Endometrial microvascular endothelial cells (primary cell): ENCODE results near the gene EPHB1. TPM values are rescaled to one million over a fixed set of nuclear protein-coding genes. Genes with fewer than 3 reads are reported as not detected.

ENCODE experiments used
- in situ Hi-C: cut with HindIII; loops from 2 replicates; pipeline ENCODE4 v1.10.0; 2017; ENCODE audit warnings: low sequenced_read_pairs, low pct_unique_long_range_greater_than_20kb; ENCODE audit errors: inconsistent ontology term
- total RNA-seq: library from RNA; depleted of rRNA; stranded (reverse); fragments of >200 nt; gene quantifications from one replicate; pipeline ENCODE4 v1.2.3, GENCODE V29; 2015; ENCODE audit errors: inconsistent ontology term

EPHB1 gene
- total RNA-seq, 1 donor from 2014 or later, result 0.37 TPM

- in situ Hi-C loops, result no loop called here
Measured at GRCh38 chr3:134836921-134837320, 41.9 kb downstream of the EPHB1 start.

GRCh38 chr3:134838599-134838998 lies 43.5 kb downstream of the EPHB1 start:
- in situ Hi-C loops, result no loop called here

GRCh38 chr3:134839422-134839821 lies 44.4 kb downstream of the EPHB1 start:
- in situ Hi-C loops, result no loop called here

GRCh38 chr3:134839990-134840389 lies 44.9 kb downstream of the EPHB1 start:
- in situ Hi-C loops, result no loop called here

GRCh38 chr3:134840459-134840858 lies 45.4 kb downstream of the EPHB1 start:
- in situ Hi-C loops, result no loop called here

- in situ Hi-C loops, result no loop called here
Measured at GRCh38 chr3:134846084-134846483, 51.0 kb downstream of the EPHB1 start.

- in situ Hi-C loops, result no loop called here
Measured at GRCh38 chr3:134846911-134847317, 51.9 kb downstream of the EPHB1 start.

GRCh38 chr3:134847349-134847748 lies 52.3 kb downstream of the EPHB1 start:
- in situ Hi-C loops, result no loop called here

GRCh38 chr3:134849561-134849960 lies 54.5 kb downstream of the EPHB1 start:
- in situ Hi-C loops, result no loop called here

GRCh38 chr3:134850761-134851160 lies 55.7 kb downstream of the EPHB1 start:
- in situ Hi-C loops, result no loop called here

- in situ Hi-C loops, result no loop called here
Measured at GRCh38 chr3:134852132-134852531, 57.1 kb downstream of the EPHB1 start.

- in situ Hi-C loops, result no loop called here
Measured at GRCh38 chr3:134852893-134853351, 57.9 kb downstream of the EPHB1 start.

- in situ Hi-C loops, result no loop called here
Measured at GRCh38 chr3:134854254-134854653, 59.2 kb downstream of the EPHB1 start.

GRCh38 chr3:134857356-134857755 lies 62.3 kb downstream of the EPHB1 start:
- in situ Hi-C loops, result no loop called here

GRCh38 chr3:134857776-134858362 lies 62.8 kb downstream of the EPHB1 start:
- in situ Hi-C loops, result no loop called here

GRCh38 chr3:134858441-134859035 lies 63.5 kb downstream of the EPHB1 start:
- in situ Hi-C loops, result no loop called here

GRCh38 chr3:134859341-134859740 lies 64.3 kb downstream of the EPHB1 start:
- in situ Hi-C loops, result no loop called here

GRCh38 chr3:134860141-134860540 lies 65.1 kb downstream of the EPHB1 start:
- in situ Hi-C loops, result no loop called here

GRCh38 chr3:134863915-134864314 lies 68.9 kb downstream of the EPHB1 start:
- in situ Hi-C loops, result no loop called here

- in situ Hi-C loops, result no loop called here
Measured at GRCh38 chr3:134864636-134865035, 69.6 kb downstream of the EPHB1 start.

GRCh38 chr3:134867277-134867676 lies 72.2 kb downstream of the EPHB1 start:
- in situ Hi-C loops, result no loop called here
